GM19324 (cell line): ENCODE data around the gene TYRO3.

Experiments used
- ATAC-seq: cut with Tn5 transposase; IDR thresholded peaks from one replicate; pipeline ENCODE4 v1.9.1; 2021; ENCODE audit warnings: mild to moderate bottlenecking, moderate library complexity; ENCODE audit not compliant: unreplicated experiment, low FRiP score

The TYRO3 gene

GRCh38 chr15:41599061-41599460, 40.0 kb downstream of the TYRO3 start:
- ATAC-seq, result no peak

- ATAC-seq, result no peak
Observed at GRCh38 chr15:41603411-41603935, 44.5 kb downstream of the TYRO3 start.

GRCh38 chr15:41603941-41604911, 45.2 kb downstream of the TYRO3 start:
- ATAC-seq, result no peak

- ATAC-seq, result no peak
Observed at GRCh38 chr15:41605566-41605965, 46.6 kb downstream of the TYRO3 start.

- no peak for ATAC-seq
Observed at GRCh38 chr15:41606997-41607396, 48.0 kb downstream of the TYRO3 start.

- no peak for ATAC-seq
Observed at GRCh38 chr15:41609123-41609522, 50.1 kb downstream of the TYRO3 start.

- no peak for ATAC-seq
Observed at GRCh38 chr15:41610048-41610447, 51.0 kb downstream of the TYRO3 start.

GRCh38 chr15:41620536-41621199, 61.7 kb downstream of the TYRO3 start:
- ATAC-seq, result no peak

- no peak for ATAC-seq
Observed at GRCh38 chr15:41621200-41622193, 62.5 kb downstream of the TYRO3 start.

GRCh38 chr15:41622901-41623300, 63.9 kb downstream of the TYRO3 start:
- ATAC-seq, result no peak

GRCh38 chr15:41627203-41627602, 68.2 kb downstream of the TYRO3 start:
- ATAC-seq, result no peak

GRCh38 chr15:41629463-41629862, 70.5 kb downstream of the TYRO3 start:
- no peak for ATAC-seq

GRCh38 chr15:41629883-41630282, 70.9 kb downstream of the TYRO3 start:
- ATAC-seq, result no peak

- no peak for ATAC-seq
Observed at GRCh38 chr15:41630616-41631217, 71.7 kb downstream of the TYRO3 start.

- no peak for ATAC-seq
Observed at GRCh38 chr15:41631880-41632470, 73.0 kb downstream of the TYRO3 start.
